ENCODE measurements around the gene KDELR3. TPM values are rescaled to one million over a fixed set of nuclear protein-coding genes. Genes with fewer than 3 reads are reported as not detected.

Gene KDELR3
- total and polyA plus RNA-seq, 7 donors: 0.53 to 1.9 (median 0.95) TPM

DNA sequence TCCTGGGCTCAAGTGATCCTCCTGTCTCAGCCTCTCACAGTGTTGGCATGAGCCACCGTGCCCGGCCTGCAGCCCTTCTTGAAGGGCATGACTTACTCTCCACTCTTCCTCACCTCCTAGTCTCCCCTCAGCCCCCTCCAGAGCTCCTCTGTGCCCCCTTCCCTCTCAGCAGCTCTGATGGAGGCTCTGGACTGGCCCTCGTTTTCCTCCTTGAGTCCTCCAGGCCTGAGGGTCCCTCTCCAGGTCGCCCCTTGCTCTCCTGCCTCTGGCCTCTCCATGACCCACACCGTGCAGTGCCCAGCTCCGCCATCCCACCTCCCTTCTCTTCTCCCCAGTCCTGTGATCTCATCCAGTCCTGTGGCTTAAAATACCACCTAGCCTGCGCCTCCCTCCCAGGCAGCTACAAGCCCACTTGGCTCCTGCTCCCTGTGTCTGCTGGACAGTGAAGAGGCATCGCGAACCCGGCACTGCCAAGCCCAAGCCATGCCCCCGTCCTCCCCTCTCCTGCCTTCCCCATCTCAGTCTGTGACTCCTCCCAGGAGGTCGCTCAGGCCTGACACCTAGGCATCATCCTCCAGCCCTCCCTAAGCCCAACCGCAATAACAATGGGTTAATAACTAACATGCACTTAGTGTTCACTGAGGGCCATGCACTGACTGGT is 24.8 kb upstream of the KDELR3 start:
- TF ChIP-seq, protein P1, sequence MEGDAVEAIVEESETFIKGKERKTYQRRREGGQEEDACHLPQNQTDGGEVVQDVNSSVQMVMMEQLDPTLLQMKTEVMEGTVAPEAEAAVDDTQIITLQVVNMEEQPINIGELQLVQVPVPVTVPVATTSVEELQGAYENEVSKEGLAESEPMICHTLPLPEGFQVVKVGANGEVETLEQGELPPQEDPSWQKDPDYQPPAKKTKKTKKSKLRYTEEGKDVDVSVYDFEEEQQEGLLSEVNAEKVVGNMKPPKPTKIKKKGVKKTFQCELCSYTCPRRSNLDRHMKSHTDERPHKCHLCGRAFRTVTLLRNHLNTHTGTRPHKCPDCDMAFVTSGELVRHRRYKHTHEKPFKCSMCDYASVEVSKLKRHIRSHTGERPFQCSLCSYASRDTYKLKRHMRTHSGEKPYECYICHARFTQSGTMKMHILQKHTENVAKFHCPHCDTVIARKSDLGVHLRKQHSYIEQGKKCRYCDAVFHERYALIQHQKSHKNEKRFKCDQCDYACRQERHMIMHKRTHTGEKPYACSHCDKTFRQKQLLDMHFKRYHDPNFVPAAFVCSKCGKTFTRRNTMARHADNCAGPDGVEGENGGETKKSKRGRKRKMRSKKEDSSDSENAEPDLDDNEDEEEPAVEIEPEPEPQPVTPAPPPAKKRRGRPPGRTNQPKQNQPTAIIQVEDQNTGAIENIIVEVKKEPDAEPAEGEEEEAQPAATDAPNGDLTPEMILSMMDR (IDR thresholded peaks at IDR 0.05): no peak
- no peak overlapping the region for H3K27ac ChIP-seq
- DNase-seq: no peak

DNA sequence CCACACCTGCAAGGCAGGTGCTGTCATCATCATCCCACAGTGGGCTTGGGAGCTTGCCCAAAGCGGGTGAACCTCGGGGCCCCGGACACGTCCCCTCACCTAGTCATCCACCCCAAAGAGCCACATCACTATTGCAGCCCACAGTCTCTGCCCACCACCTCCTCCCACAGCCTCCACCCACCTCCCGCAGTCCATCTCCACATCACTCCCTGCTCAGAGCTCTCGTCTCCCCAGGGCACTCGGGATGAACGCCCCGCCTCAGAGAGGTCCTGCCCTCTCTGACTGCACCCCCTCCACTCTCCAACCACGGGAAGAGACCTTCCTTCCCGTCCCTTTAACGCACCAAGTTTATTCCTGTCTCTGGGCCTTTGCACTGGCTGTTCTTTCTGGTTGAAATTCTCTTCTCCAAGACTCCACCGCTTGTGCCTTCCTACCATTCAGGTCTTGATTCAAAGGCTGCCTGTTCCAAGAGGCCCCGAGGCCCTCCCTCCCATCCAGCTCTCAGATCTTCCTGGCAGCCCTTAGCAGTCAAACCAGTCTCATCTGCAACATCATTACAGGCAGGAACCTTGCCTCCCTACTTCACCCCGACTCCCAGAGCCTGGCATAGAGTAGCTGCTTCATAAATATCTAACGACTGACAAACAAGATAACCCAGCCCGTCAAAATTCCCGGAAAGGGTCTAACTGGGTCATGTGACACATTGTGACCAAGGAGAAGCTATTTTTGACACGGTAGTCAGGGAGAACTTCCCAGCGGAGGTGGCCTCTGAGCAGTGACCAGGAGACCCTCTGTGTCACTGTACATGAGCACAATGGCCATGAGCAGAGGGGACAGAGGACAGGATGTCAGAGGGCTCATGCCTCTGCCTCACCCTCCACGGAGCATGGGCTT is 24.0 kb upstream of the KDELR3 start:
- Histone ChIP-seq H3K4me1 (no peaks in the 10 kb centered on the region), H3K4me3 (no peak overlapping the region), H3K27me3 (ENCODE audit: insufficient read depth in 3 of 3, low read length in 2 of 3) (peaks cover 0 to 48% (median 2%) of the 10 kb centered on the region in 3 donors), H3K36me3 (ENCODE audit: insufficient read depth in 1 of 2, low read depth in 1 of 2) (no peaks in the 10 kb centered on the region), H3K9me3 (no peaks in the 10 kb centered on the region), H3K27ac (no peak overlapping the region)
- TF ChIP-seq, protein P1 (IDR thresholded peaks at IDR 0.05): no peak
- intact Hi-C loops (cut with DNase I): no loop called here
- DNase-seq (no peak), ATAC-seq (no peak)
- 56 to 62% (median 59%) methylated on average over 21 of the region's 21 CpGs for WGBS, 3 donors

More for the DNA sequence above, 24.8 kb upstream of the KDELR3 start:
- Histone ChIP-seq H3K9me3 (no peaks in the 10 kb centered on the region), H3K27me3 (ENCODE audit: insufficient read depth in 3 of 3, low read length in 2 of 3) (peaks cover 0 to 50% (median 2%) of the 10 kb centered on the region in 3 donors), H3K4me1 (no peaks in the 10 kb centered on the region), H3K4me3 (no peak overlapping the region), H3K36me3 (ENCODE audit: insufficient read depth in 1 of 2, low read depth in 1 of 2) (no peaks in the 10 kb centered on the region)
- no peak for ATAC-seq
- 47 to 56% (median 54%) methylated on average over 13 of the region's 13 CpGs for WGBS, 3 donors
- intact Hi-C loops (cut with DNase I): no loop called here

DNA sequence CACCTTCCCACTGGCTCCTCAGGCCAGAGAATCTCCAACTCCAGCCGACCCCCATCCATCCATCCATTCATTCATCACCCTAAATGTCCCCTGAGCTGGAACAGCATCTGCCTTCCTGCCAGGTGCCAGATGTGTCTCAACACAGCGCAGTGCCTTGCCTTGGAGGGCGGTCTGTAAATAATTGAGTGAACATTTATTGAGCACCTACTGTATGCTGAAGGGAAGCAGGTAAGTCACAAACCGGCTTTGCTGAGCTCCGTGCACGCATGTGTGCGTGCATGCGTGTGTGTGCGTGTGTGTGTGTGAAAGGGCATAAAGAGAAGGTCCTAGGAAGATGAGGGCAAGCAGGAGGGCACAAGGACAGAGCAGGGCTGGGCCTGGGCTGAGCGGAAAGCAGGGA is 23.1 kb upstream of the KDELR3 start:
- 80 to 90% (median 83%) methylated on average over 10 of the region's 10 CpGs for WGBS, 3 donors

DNA sequence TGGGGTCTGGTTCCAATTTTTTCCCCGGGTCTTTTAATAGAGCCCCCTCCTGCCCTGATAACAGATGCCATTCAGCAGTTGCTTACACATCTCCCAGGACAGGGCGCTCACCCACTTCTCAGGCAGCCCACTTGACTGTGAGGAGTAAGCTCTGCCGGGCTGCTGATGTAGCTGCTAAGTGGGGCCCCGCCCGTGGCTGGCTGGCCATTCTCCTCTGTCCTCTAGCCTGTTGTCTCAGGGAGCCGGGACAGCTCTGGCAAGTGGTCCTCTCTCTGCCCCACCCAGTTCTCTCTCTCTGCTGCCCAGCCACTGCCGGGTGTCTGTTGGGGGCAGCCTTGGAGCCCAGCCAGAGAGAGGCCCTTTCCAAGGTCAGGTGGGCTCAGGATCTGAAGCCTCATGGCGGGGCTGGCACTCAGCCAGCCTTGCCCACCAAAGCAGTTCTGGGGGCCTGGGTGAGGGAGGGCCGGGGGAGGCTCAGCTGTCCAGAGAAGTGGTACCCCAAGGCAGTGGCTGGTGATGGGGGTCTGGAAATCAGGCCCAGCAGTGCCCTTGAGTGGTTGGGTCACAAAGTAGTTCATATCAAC is 21.8 kb upstream of the KDELR3 start:
- WGBS, 3 donors: 31 to 47% (median 34%) methylated on average over 9 of the region's 9 CpGs
- Histone ChIP-seq H3K27me3 (ENCODE audit: insufficient read depth in 3 of 3, low read length in 2 of 3) (peaks cover 0 to 55% (median 3%) of the 10 kb centered on the region in 3 donors), H3K36me3 (ENCODE audit: insufficient read depth in 1 of 2, low read depth in 1 of 2) (no peaks in the 10 kb centered on the region), H3K4me1 (no peaks in the 10 kb centered on the region), H3K9me3 (no peaks in the 10 kb centered on the region), H3K4me3 (no peak overlapping the region), H3K27ac (no peak overlapping the region)
- intact Hi-C loops (cut with DNase I): no loop called here
- DNase-seq (no peak), ATAC-seq (no peak)
- TF ChIP-seq, protein P1 (IDR thresholded peaks at IDR 0.05): no peak

More for the DNA sequence above, 23.1 kb upstream of the KDELR3 start:
- intact Hi-C loops (cut with DNase I): no loop called here
- Histone ChIP-seq H3K27ac (no peak overlapping the region), H3K4me1 (no peaks in the 10 kb centered on the region), H3K9me3 (no peaks in the 10 kb centered on the region), H3K4me3 (no peak overlapping the region), H3K36me3 (ENCODE audit: insufficient read depth in 1 of 2, low read depth in 1 of 2) (no peaks in the 10 kb centered on the region), H3K27me3 (ENCODE audit: insufficient read depth in 3 of 3, low read length in 2 of 3) (peaks cover 0 to 53% (median 2%) of the 10 kb centered on the region in 3 donors)
- TF ChIP-seq, protein P1 (IDR thresholded peaks at IDR 0.05): no peak
- ATAC-seq (no peak), DNase-seq (no peak)

All from psoas muscle (tissue), 8 donors.